Measurements from ENCODE around the gene APAF1.

The APAF1 gene

GRCh38 chr12:98769068-98769467, 124.0 kb downstream of the APAF1 start:
- no peak for DNase-seq

GRCh38 chr12:98770230-98770629, 125.1 kb downstream of the APAF1 start:
- no peak for DNase-seq

- no peak for DNase-seq
Observed at GRCh38 chr12:98771811-98772752, 127.0 kb downstream of the APAF1 start.

- DNase-seq = no peak
Observed at GRCh38 chr12:98772818-98773217, 127.7 kb downstream of the APAF1 start.

- DNase-seq = no peak
Observed at GRCh38 chr12:98780261-98780660, 135.2 kb downstream of the APAF1 start.

GRCh38 chr12:98783420-98783819, 138.3 kb downstream of the APAF1 start:
- no peak for DNase-seq

All from NCI-H2081 treated with DMSO at 0.1 percent for 48 hours (cell line).